K562 (cell line): ENCODE results near the gene NMUR1. TPM values are rescaled to one million over a fixed set of nuclear protein-coding genes. Genes with fewer than 3 reads are reported as not detected.

Experiments used
- ATAC-seq: fragments of 200-7000 bp; cut with Tn5 transposase; 3 replicates; pipeline ENCODE4 v1.9.1; 2020; ENCODE audit warnings: moderate library complexity
- BruUV-seq: library from RNA; stranded (reverse); fragments of 400-500 nt; replicated peaks from 2 replicates; lab custom pipeline; 2021; lab: Mats Ljungman, UMichigan
- CTCF ChIA-PET: fragments of 300-600 bp; formaldehyde crosslinking; extraction: SDS; loops from one replicate; lab custom pipeline; 2021; ENCODE audit warnings: low intra/inter-chr PET ratio; lab: Yijun Ruan, JAX
- POLR2A ChIA-PET: fragments of 300-600, 350-650 bp; sonication (Branson Sonifier 250); formaldehyde crosslinking; extraction: SDS; loops from one replicate; lab custom pipeline; 2021; ENCODE audit warnings: antibody characterized with exemption, inconsistent platforms; lab: Yijun Ruan, JAX
- DNase-seq, 4 experiments: peaks; one replicate each; pipeline versions ENCODE4 v3.0.0 to v3.0.0-alpha.2; 2011 to 2018; ENCODE audit warnings: low spot score in 3 of 4, mixed read lengths in 3 of 4; ENCODE audit errors: extremely low read depth in 1 of 4
- FAIRE-seq: peaks from 2 replicates; lab custom pipeline; 2011; peaks lifted over from hg19 to GRCh38; lab: Jason Lieb, UNC
- H2AFZ ChIP-seq: 2 replicates; pipeline ENCODE4 v1.6.0; 2011; ENCODE audit warnings: low read depth, low read length, control low read depth, inconsistent platforms
- H3K27ac ChIP-seq: fragments of 200-600 bp; 3 replicates; pipeline ENCODE4 v1.8.0; 2011; ENCODE audit warnings: low read depth, mild to moderate bottlenecking, control low read depth, inconsistent platforms, low read length, moderate library complexity, mixed read lengths; ENCODE audit errors: extremely low read depth
- H3K27me3 ChIP-seq, 2 experiments: fragments of 300-600 bp in 1 of 2; 2 replicates in 1 of 2; 3 replicates in 1 of 2; pipeline versions ENCODE4 v1.6.0 to v1.8.0; 2011; ENCODE audit warnings: inconsistent platforms in 2 of 2, low read length in 2 of 2, mild to moderate bottlenecking in 1 of 2, mixed read lengths in 1 of 2, moderate library complexity in 1 of 2; ENCODE audit not compliant: control insufficient read depth in 2 of 2, insufficient read depth in 2 of 2
- H3K36me3 ChIP-seq: fragments of 300-600 bp; 3 replicates; pipeline ENCODE4 v1.8.0; 2011; ENCODE audit warnings: mild to moderate bottlenecking, low read length, inconsistent platforms; ENCODE audit not compliant: control insufficient read depth, insufficient read depth
- H3K4me1 ChIP-seq, 2 experiments: fragments of 200-600 bp in 1 of 2; replicated peaks in 1 of 2; 2 replicates in 1 of 2; 3 replicates in 1 of 2; pipeline versions ENCODE4 v1.5.1 to v1.8.0; 2011; ENCODE audit warnings: inconsistent platforms in 2 of 2, low read length in 2 of 2, mild to moderate bottlenecking in 1 of 2, mixed read lengths in 1 of 2, moderate library complexity in 1 of 2; ENCODE audit not compliant: control insufficient read depth in 2 of 2, insufficient read depth in 2 of 2
- H3K4me2 ChIP-seq: 2 replicates; pipeline ENCODE4 v1.6.1; 2011; ENCODE audit warnings: low read length, control low read depth, inconsistent platforms, mixed read lengths; ENCODE audit not compliant: insufficient read depth
- H3K4me3 ChIP-seq: fragments of 200-600 bp; sonication (generic), shearing (Covaris generic); 2 replicates; pipeline ENCODE4 v1.5.1; 2016; ENCODE audit warnings: control low read depth, inconsistent platforms
- H3K79me2 ChIP-seq: fragments of 200-600 bp; 3 replicates; pipeline ENCODE4 v1.8.0; 2011; ENCODE audit warnings: low read length, inconsistent platforms; ENCODE audit not compliant: control insufficient read depth, insufficient read depth
- H3K9ac ChIP-seq, 2 experiments: 2 replicates each; pipeline versions ENCODE4 v1.6.0 to v1.6.1; 2011; ENCODE audit warnings: low read depth in 2 of 2, low read length in 2 of 2, control low read depth in 1 of 2, inconsistent platforms in 1 of 2, mild to moderate bottlenecking in 1 of 2, mixed read lengths in 1 of 2; ENCODE audit not compliant: insufficient read depth in 1 of 2
- H3K9me1 ChIP-seq: one replicate; pipeline ENCODE4 v1.6.0; 2011; ENCODE audit warnings: inconsistent platforms, mild to moderate bottlenecking, low read length, moderate library complexity; ENCODE audit not compliant: control insufficient read depth, insufficient read depth
- H3K9me3 ChIP-seq: replicated peaks from 2 replicates; pipeline ENCODE4 v1.5.1; 2011; ENCODE audit warnings: low read depth, low read length, inconsistent platforms; ENCODE audit not compliant: control insufficient read depth, insufficient read depth
- H4K20me1 ChIP-seq: replicated peaks from 2 replicates; pipeline ENCODE4 v1.6.1; 2011; ENCODE audit warnings: low read length, inconsistent platforms, mixed read lengths; ENCODE audit not compliant: control insufficient read depth, insufficient read depth
- SPI1 ChIP-seq: IDR thresholded peaks from 2 replicates; pipeline ENCODE4 v1.6.1; 2011; ENCODE audit warnings: low read depth, low read length, control low read depth, borderline replicate concordance
- ZNF282 ChIP-seq: sonication (generic); formaldehyde crosslinking; IDR thresholded peaks from 2 replicates; pipeline ENCODE4 v1.8.1; 2023; ENCODE audit warnings: missing genetic modification reagents
- WGBS: fragments of 100-300 bp; shearing (Covaris generic); methylation state at CpG from one replicate; pipeline ENCODE4 v1.1.6; 2016; ENCODE audit warnings: low coverage, mixed read lengths; ENCODE audit not compliant: insufficient coverage; ENCODE audit errors: missing lambda C conversion rate; 5-methylcytosine and 5-hydroxymethylcytosine counted together
- in situ Hi-C: fragments of 300-500 bp; cut with MboI; formaldehyde crosslinking; loops from 4 replicates; pipeline ENCODE4 v1.15.0; 2018; ENCODE audit warnings: inconsistent platforms, mixed read lengths
- intact Hi-C: fragments of 100-400 bp; cut with micrococcal nuclease; formaldehyde crosslinking; loops from 2 replicates; pipeline ENCODE4 v1.14.2; 2022
- polyA plus RNA-seq, 8 experiments: library from polyadenylated mRNA; depleted of rRNA in 4 of 8; stranded (reverse) in 5 of 8; unstranded in 3 of 8; fragments of >200 nt; fragmentation: Nextera tagmentation in 2 of 8; fragmentation: Illumina TruSeq in 1 of 8; extraction: Ambion mirVana in 2 of 8; extraction: Trizol in 1 of 8; gene quantifications; 2 replicates each; pipeline versions ENCODE4 v1.2.1 to v1.2.3, GENCODE V29; 2011 to 2014; ENCODE audit warnings: inconsistent platforms in 1 of 8, missing spikeins in 1 of 8
- total RNA-seq, 7 experiments: library from RNA; depleted of rRNA in 6 of 7; stranded (reverse); fragments of >200 nt in 6 of 7; fragmentation: Illumina TruSeq in 2 of 7; extraction: Trizol in 2 of 7; gene quantifications; 2 replicates each; pipeline versions ENCODE4 v1.2.1 to v1.2.3, GENCODE V29; 2011 to 2021; ENCODE audit warnings: low replicate concordance in 1 of 7

The NMUR1 gene
- total and polyA plus RNA-seq, 9 of the 15 experiments (the other 6 are each of a cell fraction or from before 2014, with no cell fraction given): 0.01 to 0.27 (median 0.15) TPM

- peak; percentile 52; the same call in 1 of the 2 replicates for TF ChIP-seq SPI1
- no peak for TF ChIP-seq ZNF282 (CRISPR knock-in tag)
- intact Hi-C loops (no loop called here), in situ Hi-C loops (no loop called here)
- ATAC-seq (no peak), DNase-seq (no peak), FAIRE-seq (no peak)
- Histone ChIP-seq H4K20me1 (no peaks in the 10 kb centered on the region), H3K4me2 (no peak overlapping the region), H2AFZ (no peak overlapping the region), H3K27me3 (no peaks in the 10 kb centered on the region; a peak in 2 of 5 replicates), H3K4me3 (no peak overlapping the region), H3K9me1 (peaks cover 2% of the 10 kb centered on the region), H3K79me2 (no peaks in the 10 kb centered on the region), H3K36me3 (no peaks in the 10 kb centered on the region), H3K27ac (no peak overlapping the region), H3K9ac (peak overlapping the region in 1 of 2 experiments; percentile 74; a peak in 2 of 4 replicates), H3K9me3 (no peaks in the 10 kb centered on the region), H3K4me1 (peaks cover 11 to 19% of the 10 kb centered on the region in 2 experiments; a peak in 4 of 5 replicates)
- ChIA-PET POLR2A (interaction anchor here (1.7 kb wide), 1 partner anchor 9 kb away, joined by 7 read pairs; no protein-coding TSS in a partner anchor), CTCF (no interaction called here)
- BruUV-seq: no TSS peak
- WGBS: 43% methylated on average over 7 of the region's 11 CpGs
These were observed 6.6 kb downstream of the NMUR1 start for GRCh38 chr2:231523451-231524285.
